ENCODE data around the gene GOLT1B.

- TF ChIP-seq RNF2 (IDR thresholded peaks at IDR 0.05) (no peak), MLLT1 (IDR thresholded peaks at IDR 0.05) (no peak), CTCF (IDR thresholded peaks at IDR 0.05 in 2 of 3, conservative IDR thresholded peaks at IDR 0.05 in 1 of 3; ENCODE audit: insufficient read depth in 2 of 3, low read depth in 1 of 3, low read length in 3 of 3) (no peak), PYGO2 (tag; IDR thresholded peaks at IDR 0.05) (no peak), E2F1 (CRISPR knock-in tag; IDR thresholded peaks at IDR 0.05) (no peak), RFX7 (CRISPR knock-in tag; IDR thresholded peaks at IDR 0.05) (no peak)
Observed at GRCh38 chr12:21475552-21475951, 26.0 kb upstream of the GOLT1B start.

Data from K562 (cell line).